NCI-H2227 (cell line): ENCODE measurements around the gene AMMECR1.
A peak's percentile ranks its signal among the peaks of the same experiment; 100 is the strongest.

Experiments used
- DNase-seq: peaks from one replicate; lab custom pipeline; 2025; ENCODE audit not compliant: unreplicated experiment; lab: John Stamatoyannopoulos, UW

Gene AMMECR1

DNA sequence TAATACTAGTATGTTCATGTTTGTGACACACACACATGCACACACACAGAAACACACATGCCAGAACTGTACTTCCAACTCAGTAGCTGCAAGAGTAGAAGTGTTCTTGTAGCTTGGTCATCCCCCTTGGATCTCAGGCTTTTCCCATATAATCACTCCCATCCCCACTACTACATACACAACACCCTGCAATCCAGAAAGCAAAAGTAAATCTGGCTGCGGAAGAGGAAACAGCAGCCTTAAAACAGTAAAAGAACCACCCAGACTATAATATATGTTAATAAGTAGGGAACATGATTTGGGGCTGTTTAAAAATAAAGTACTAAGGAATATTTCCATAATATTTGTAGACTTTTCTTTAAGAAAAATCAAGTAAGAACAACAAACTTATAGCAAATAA lies 103.2 kb downstream of the AMMECR1 start:
- no peak for DNase-seq

GRCh38 chrX:110213183-110213582 lies 104.7 kb downstream of the AMMECR1 start:
- DNase-seq: no peak

DNA sequence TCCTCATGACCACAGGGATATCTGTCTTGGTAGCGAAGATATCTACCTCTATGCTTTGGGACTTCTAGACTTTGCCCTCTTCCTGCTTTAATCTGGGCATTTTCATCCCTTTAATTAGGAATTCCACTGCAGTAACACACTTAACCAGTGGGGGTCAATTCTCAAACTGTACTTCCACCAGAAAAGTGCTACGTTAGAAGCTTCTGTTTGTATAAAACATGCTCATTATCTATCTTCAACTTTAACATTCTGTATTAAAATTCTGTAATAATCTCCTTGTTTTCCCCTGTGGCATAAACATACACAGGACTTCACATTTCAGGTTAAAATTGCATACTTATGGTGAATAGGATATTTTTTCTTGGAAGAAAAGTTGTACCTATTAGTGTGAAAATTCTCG lies 105.6 kb downstream of the AMMECR1 start:
- DNase-seq: peak; percentile 14

- no peak for DNase-seq
Observed at GRCh38 chrX:110211340-110211739, 106.5 kb downstream of the AMMECR1 start.

DNA sequence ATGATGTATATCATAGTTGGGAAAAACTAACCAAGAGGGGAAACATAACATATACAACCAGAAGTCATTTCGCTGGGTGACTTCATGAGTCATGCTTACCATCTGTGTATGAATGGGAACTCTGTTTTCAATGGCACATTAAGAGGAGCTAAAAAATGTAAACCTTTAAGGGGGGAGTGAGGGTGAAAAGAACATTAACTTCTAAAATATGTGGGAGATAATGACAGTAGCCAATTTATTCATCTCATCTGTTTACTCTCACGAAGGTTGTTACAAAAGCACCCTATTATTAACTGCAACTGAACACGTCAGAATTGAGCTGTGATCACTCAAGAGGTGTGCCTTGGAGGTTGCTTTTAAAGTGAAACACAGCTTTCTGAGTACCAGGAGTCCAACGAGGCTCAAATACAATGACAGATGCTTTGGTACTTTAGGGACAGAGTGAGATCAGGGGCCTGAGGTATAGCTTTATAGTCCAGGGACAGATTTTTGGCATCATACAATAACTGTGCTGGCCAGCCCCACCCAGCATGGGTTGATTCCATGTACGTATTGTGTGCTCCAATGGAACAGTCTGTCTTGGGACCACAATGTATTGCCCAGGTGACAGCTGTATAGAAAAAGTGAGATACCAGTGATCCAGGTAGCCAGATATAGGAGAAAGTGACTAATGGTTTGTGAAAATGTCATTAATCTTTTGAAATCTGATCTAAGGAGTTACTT lies 107.3 kb downstream of the AMMECR1 start:
- DNase-seq: peak; percentile 71

DNA sequence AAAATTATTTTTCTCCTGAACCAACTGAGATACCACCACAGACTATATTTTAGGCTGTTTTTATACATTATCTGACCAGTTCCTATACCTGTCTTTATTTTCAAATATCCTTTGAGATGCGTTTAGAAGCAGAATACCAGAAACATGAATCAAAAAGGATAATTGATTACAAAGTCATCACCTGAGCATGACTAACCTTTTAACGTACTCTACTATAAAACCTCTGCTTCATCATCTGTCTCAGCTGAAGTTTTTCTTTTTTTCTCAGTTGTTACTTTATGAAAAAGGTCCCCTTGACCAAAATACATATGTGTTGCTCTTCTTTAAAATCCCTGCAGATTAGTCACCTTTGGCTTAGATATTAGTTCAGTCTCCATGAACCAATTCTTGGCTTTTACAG lies 109.8 kb downstream of the AMMECR1 start:
- no peak for DNase-seq

DNA sequence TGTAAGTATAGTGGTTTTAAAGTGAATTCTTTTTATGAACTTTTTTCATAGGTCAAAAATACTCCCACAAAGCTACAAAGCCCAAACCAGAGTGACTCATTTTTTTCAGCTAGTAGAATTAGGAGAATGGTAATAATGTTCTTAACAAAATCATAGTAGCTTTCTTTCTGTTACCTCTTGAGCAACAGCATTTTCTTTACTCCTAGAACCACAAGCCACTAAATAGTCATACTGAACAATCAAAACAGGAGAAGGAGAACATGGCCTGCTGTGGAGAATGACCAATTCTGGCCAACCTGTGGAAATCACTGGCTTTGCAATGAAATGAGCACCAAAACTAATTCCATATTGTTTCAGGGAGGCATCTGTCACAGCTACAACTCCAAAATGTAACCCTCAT lies 112.9 kb downstream of the AMMECR1 start:
- no peak for DNase-seq

DNA sequence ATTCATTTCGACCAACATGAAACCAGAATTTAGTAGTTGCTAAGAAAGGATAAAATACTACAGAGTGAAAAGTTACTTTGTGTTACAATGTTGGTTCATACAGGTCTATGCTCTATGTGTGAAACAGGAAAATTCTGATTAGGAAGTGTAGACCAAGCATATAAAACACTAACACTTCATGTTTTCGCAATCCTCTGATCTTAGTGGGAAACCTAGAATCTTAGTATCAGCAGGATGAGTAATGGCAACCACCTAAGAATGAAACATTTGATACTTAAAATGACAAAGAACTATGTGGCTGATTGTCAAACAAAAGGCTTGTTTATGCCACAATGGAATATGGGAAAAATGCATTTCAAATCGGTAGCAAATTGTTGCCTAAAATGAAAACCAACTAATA lies 116.1 kb downstream of the AMMECR1 start:
- no peak for DNase-seq

GRCh38 chrX:110194977-110195376 lies 122.9 kb downstream of the AMMECR1 start:
- DNase-seq: no peak

DNA sequence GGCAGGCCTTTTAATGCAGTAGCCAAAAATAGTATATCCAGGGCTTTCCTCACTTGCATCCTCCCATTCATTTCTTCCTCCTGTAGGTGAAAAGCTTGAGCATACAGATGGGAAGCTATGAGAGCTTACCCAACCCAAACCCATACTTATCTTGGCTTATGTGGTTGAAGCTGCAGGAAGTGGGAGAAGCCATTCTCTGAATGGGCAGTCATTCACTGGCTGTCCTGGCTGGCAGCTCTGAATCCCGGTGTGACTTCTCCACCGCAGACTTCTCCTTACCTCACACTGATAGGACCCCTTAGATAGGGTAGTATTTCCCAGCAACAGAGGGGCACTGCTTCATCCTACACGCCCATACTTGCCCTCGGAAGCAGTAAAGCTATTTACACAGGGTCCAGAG lies 125.4 kb downstream of the AMMECR1 start:
- DNase-seq: no peak

DNA sequence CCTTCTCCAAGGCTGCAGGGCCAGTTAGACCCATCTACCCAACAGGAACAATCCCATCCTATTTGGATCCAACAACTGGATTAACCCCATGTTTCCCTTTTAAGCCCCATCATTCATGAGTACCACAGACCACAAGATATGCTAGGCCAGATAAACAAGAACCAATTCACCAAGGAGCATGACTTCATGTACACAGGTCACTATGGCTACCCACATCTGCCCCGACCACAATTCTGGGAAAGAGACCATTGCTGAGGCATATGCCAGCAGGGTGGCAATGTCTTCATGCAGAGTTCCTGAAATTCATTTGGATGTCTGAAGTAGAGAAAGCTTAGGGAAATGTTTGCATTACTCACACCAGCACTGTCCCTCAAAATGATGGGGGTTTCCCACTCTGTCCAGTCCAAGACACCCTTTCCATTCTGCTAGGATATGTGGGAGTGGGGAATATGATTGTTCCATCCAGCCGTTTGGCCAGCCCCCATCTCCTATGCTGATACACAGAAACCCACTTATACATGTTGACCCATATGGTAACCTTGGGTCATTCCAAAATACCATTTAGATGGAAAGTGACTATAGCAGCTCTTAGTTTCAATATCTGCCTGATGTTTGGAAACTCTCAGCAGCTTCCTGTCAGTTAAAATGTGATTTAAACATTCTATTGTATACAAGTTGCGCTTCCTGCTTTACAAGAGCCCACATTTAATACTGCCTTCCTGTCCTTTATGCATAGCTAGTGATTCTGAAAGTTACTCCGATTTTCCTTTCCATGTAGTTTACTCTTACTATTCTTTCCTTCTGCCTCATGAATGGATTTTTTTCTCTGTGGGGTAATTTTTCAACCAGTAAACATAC lies 129.0 kb downstream of the AMMECR1 start:
- DNase-seq: no peak

GRCh38 chrX:110183314-110183713 lies 134.6 kb downstream of the AMMECR1 start:
- DNase-seq: no peak

DNA sequence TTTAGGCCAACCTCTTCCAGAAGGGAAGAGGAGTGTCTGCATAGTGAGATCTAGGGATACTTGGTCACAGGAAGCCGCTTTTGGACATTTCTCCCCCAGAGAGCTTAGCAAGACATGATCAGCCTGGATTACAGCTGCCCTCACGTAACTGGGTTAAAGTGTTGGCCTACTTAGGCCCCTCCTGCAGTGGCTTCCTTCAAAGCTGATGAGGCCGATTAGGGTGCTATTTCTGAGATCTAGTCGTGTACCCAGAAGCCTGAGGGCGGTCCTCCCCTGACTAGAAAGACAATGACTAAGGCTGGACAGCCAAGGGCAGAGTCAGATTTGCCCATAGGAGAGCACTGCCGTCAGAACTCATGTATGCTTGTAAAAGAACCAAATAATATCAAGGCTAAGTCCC lies 135.0 kb downstream of the AMMECR1 start:
- DNase-seq: no peak

GRCh38 chrX:110182362-110182761 lies 135.5 kb downstream of the AMMECR1 start:
- DNase-seq: no peak

- no peak for DNase-seq
Observed at GRCh38 chrX:110181459-110182137, 136.3 kb downstream of the AMMECR1 start.

DNA sequence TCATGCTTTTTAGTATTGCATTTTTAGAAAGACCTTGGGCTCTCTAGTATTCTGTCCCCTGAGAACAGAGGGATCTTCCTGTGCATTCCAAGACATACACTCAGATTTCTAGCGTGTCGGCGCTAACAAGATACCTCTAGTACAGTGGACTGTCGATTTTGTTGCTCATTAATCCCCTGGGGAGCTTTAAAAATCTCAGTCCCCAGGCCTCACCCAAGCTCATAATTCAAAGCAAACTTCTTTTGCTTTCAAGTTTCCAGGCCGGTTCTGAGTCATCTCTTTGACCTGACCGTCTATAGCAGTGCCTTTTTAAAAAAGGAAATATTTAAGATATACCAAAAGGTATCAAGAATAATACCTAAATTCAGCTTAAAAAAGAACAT lies 137.0 kb downstream of the AMMECR1 start:
- no peak for DNase-seq

GRCh38 chrX:110180176-110180927 lies 137.5 kb downstream of the AMMECR1 start:
- no peak for DNase-seq

- no peak for DNase-seq
Observed at GRCh38 chrX:110178179-110178865, 139.6 kb downstream of the AMMECR1 start.

- DNase-seq: no peak
Observed at GRCh38 chrX:110175696-110176095, 142.2 kb downstream of the AMMECR1 start.

GRCh38 chrX:110175146-110175545 lies 142.7 kb downstream of the AMMECR1 start:
- DNase-seq: no peak
